Activated CD4-positive, alpha-beta memory T cell treated with anti-CD3 and anti-CD28 coated beads, Interleukin-2, amount 10 ng/mL, durations not matched to agents 7 days and 5 days (primary cell): Measurements from ENCODE around the gene ZSCAN25. TPM values are rescaled to one million over a fixed set of nuclear protein-coding genes. Genes with fewer than 3 reads are reported as not detected.

Source experiments
- CTCF ChIA-PET: fragments of 350-600 bp; sonication (Branson Sonifier 250); formaldehyde crosslinking; loops from one replicate; lab custom pipeline; 2021; ENCODE audit warnings: antibody characterized with exemption, inconsistent platforms; lab: Charles Lee
- POLR2A ChIA-PET: fragments of 350-600 bp; sonication (Branson Sonifier 250); formaldehyde crosslinking; loops from one replicate; lab custom pipeline; 2021; ENCODE audit warnings: antibody characterized with exemption; lab: Charles Lee
- DNase-seq: peaks from one replicate; pipeline ENCODE4 v3.0.0-alpha.2; 2020
- H3K27ac Mint-ChIP-seq: one replicate; pipeline ENCODE4 v1.8.0; 2021; ENCODE audit warnings: mild to moderate bottlenecking, mixed read lengths
- H3K27me3 Mint-ChIP-seq: one replicate; pipeline ENCODE4 v1.8.0; 2021; ENCODE audit warnings: mixed read lengths
- H3K36me3 Mint-ChIP-seq: one replicate; pipeline ENCODE4 v1.8.0; 2021; ENCODE audit warnings: low read depth, mixed read lengths
- H3K4me1 Mint-ChIP-seq: one replicate; pipeline ENCODE4 v1.8.0; 2021; ENCODE audit warnings: mixed read lengths
- H3K4me3 Mint-ChIP-seq: one replicate; pipeline ENCODE4 v1.8.0; 2021; ENCODE audit warnings: mild to moderate bottlenecking, mixed read lengths
- H3K9me3 Mint-ChIP-seq: one replicate; pipeline ENCODE4 v1.8.0; 2021; ENCODE audit warnings: mixed read lengths
- total RNA-seq, 2 experiments: library from RNA; stranded (reverse); gene quantifications; one replicate each; pipeline ENCODE4 v1.2.3, GENCODE V29; 2021

ZSCAN25 gene
- total RNA-seq, 2 experiments from 2014 or later = 27.7 TPM

GRCh38 chr7:99665312-99666012 is 48.7 kb downstream of the ZSCAN25 start:
- CTCF ChIA-PET = no interaction called here
- POLR2A ChIA-PET = no interaction called here
- no peak for DNase-seq
- Mint-ChIP-seq H3K4me3 (no peak overlapping the region), H3K27me3 (no peaks in the 10 kb centered on the region), H3K36me3 (peaks cover 7% of the 10 kb centered on the region), H3K4me1 (no peaks in the 10 kb centered on the region), H3K9me3 (no peaks in the 10 kb centered on the region), H3K27ac (no peak overlapping the region)

GRCh38 chr7:99666013-99666395 is 49.3 kb downstream of the ZSCAN25 start:
- no peaks in the 10 kb centered on the region for H3K27me3 Mint-ChIP-seq
- CTCF ChIA-PET = no interaction called here
- H3K27ac Mint-ChIP-seq = no peak overlapping the region
- POLR2A ChIA-PET = no interaction called here
- no peak for DNase-seq
- H3K4me3 Mint-ChIP-seq = no peak overlapping the region
- no peaks in the 10 kb centered on the region for H3K4me1 Mint-ChIP-seq
- H3K9me3 Mint-ChIP-seq = no peaks in the 10 kb centered on the region
- peaks cover 5% of the 10 kb centered on the region for H3K36me3 Mint-ChIP-seq

DNA sequence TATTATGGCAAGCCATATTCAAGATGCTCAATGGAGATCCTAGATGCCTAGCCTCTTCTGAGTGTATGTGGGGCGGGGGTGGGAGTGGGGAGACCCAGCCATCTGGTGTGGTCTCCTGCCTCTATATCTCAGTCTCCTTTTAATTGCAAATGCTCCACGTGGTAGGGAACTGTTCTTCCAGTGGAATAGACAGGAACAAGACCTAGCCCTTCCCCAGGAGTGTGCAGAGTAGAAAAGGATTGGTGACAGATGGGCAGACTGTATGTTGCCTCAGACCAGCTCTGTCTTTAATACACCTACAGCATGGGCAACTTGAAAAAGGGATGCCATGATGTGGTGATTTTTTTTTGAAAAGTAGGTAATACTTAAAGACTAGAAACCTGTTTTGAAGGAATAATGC is 50.4 kb downstream of the ZSCAN25 start:
- Mint-ChIP-seq H3K4me1 (no peaks in the 10 kb centered on the region), H3K9me3 (no peaks in the 10 kb centered on the region), H3K27ac (no peak overlapping the region), H3K36me3 (peaks cover 5% of the 10 kb centered on the region), H3K4me3 (no peak overlapping the region), H3K27me3 (no peaks in the 10 kb centered on the region)
- POLR2A ChIA-PET = no interaction called here
- CTCF ChIA-PET = no interaction called here
- no peak for DNase-seq

GRCh38 chr7:99668541-99668940 is 51.8 kb downstream of the ZSCAN25 start:
- Mint-ChIP-seq H3K27ac (no peak overlapping the region), H3K4me1 (no peaks in the 10 kb centered on the region), H3K36me3 (peaks cover 5% of the 10 kb centered on the region), H3K9me3 (no peaks in the 10 kb centered on the region), H3K4me3 (no peak overlapping the region), H3K27me3 (no peaks in the 10 kb centered on the region)
- POLR2A ChIA-PET = no interaction called here
- no peak for DNase-seq
- CTCF ChIA-PET = no interaction called here

- ChIA-PET CTCF (no interaction called here), POLR2A (no interaction called here)
- no peaks in the 10 kb centered on the region for H3K9me3 Mint-ChIP-seq
- no peaks in the 10 kb centered on the region for H3K27me3 Mint-ChIP-seq
- no peak overlapping the region for H3K27ac Mint-ChIP-seq
- peaks cover 2% of the 10 kb centered on the region for H3K36me3 Mint-ChIP-seq
- no peak overlapping the region for H3K4me3 Mint-ChIP-seq
- peaks cover 2% of the 10 kb centered on the region for H3K4me1 Mint-ChIP-seq
- DNase-seq = no peak
Measured at GRCh38 chr7:99669782-99670181, 53.0 kb downstream of the ZSCAN25 start.

DNA sequence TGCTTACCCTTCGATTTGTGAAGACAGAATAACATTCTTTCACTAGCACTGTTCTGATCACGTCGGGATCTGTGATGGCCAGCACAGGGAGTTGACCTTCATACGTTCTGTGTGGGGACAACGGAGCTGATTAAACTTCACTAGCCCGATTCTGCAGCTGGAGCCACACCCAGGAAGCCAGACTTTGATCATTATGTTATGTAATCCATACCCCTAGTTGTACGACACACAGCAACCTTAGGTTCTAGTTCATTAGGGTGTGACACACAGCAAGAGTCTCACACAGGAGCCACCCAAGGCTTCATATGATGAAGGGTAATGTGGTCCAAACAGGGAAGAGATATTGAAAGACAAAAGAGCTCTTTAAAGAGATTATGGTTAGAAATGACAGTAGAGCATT is 55.8 kb downstream of the ZSCAN25 start:
- Mint-ChIP-seq H3K36me3 (no peaks in the 10 kb centered on the region), H3K27ac (no peak overlapping the region), H3K4me1 (peaks cover 8% of the 10 kb centered on the region), H3K27me3 (no peaks in the 10 kb centered on the region), H3K4me3 (no peak overlapping the region), H3K9me3 (no peaks in the 10 kb centered on the region)
- POLR2A ChIA-PET = no interaction called here
- no peak for DNase-seq
- CTCF ChIA-PET = no interaction called here

- Mint-ChIP-seq H3K9me3 (no peaks in the 10 kb centered on the region), H3K4me3 (no peak overlapping the region), H3K4me1 (peaks cover 8% of the 10 kb centered on the region), H3K27ac (no peak overlapping the region), H3K36me3 (no peaks in the 10 kb centered on the region), H3K27me3 (no peaks in the 10 kb centered on the region)
- ChIA-PET POLR2A (no interaction called here), CTCF (no interaction called here)
- no peak for DNase-seq
Measured at GRCh38 chr7:99674995-99675742, 58.4 kb downstream of the ZSCAN25 start.

DNA sequence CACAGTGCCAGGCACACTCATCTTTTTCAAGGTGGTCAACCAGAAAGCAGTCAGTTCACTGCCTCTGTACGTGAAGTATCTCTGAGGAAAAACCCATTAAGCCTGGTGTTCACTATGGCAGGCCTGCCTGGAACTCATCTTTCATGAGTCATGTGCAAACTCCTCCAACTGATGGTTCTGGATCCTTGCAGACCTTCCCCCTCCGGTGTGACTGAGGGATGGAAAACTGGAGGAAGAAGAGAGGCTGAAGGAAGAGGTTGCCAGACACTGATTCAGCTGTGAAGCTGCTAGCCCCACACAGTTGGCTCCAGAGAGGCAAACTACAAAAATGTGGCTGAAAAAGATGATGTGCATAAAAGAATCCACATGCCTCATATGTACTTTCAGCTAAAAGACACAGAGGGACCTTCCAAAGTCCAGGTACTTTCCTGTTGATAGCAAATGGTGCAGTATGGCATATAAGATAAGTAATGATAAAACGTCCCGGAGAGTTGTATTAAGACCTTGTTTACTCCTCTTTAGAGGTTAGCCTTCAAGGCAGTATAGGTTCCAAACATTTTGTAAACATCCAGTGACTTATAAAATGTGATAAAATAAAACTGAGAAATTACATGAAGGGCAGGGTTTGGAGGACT is 60.4 kb downstream of the ZSCAN25 start:
- no peaks in the 10 kb centered on the region for H3K27me3 Mint-ChIP-seq
- POLR2A ChIA-PET = no interaction called here
- no peak overlapping the region for H3K27ac Mint-ChIP-seq
- DNase-seq = no peak
- CTCF ChIA-PET = no interaction called here
- H3K4me3 Mint-ChIP-seq = no peak overlapping the region
- peaks cover 8% of the 10 kb centered on the region for H3K4me1 Mint-ChIP-seq
- no peaks in the 10 kb centered on the region for H3K36me3 Mint-ChIP-seq
- H3K9me3 Mint-ChIP-seq = no peaks in the 10 kb centered on the region

DNA sequence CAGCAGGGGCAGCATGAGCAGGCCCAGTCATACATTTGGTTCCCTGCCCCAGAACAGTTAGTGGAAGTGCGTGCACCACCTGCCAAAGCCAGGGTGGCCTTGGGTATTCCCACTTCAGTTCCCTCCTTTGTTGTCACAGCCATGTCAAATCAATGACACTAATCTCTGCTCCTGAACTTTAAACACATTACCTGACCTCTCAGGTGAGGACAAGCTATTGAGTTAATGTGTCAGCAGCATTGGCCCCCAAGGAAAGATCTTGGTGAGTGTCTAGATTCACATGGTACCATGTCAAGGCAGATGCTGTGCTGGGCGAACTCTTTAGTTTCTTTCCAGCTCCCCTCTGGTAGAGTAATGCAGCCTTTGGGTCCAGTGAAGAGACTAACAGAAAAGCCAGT is 60.9 kb downstream of the ZSCAN25 start:
- H3K4me3 Mint-ChIP-seq = no peak overlapping the region
- H3K9me3 Mint-ChIP-seq = no peaks in the 10 kb centered on the region
- no peaks in the 10 kb centered on the region for H3K27me3 Mint-ChIP-seq
- ChIA-PET CTCF (no interaction called here), POLR2A (no interaction called here)
- H3K4me1 Mint-ChIP-seq = peaks cover 8% of the 10 kb centered on the region
- no peak for DNase-seq
- no peak overlapping the region for H3K27ac Mint-ChIP-seq
- H3K36me3 Mint-ChIP-seq = no peaks in the 10 kb centered on the region

DNA sequence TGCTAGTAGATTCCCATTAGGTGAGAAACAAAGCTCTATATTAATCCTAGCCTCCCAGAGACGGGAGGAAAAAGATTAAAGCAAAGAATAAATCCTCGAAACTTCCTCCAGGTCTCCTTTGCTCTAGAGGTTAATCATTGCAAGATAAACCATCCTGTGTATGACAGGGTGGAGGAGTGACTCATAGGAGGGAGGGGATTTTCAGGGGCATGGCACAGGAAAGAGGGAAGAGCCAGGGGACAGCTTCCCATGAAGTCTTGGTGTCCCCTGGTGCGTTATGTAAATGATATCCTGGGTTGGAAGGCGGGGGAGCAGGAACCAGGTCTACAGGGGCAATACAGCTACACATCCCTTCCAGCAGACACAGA is 62.3 kb downstream of the ZSCAN25 start:
- Mint-ChIP-seq H3K36me3 (no peaks in the 10 kb centered on the region), H3K27me3 (no peaks in the 10 kb centered on the region), H3K27ac (no peak overlapping the region), H3K9me3 (peaks cover 2% of the 10 kb centered on the region), H3K4me1 (peaks cover 8% of the 10 kb centered on the region), H3K4me3 (no peak overlapping the region)
- CTCF ChIA-PET = no interaction called here
- POLR2A ChIA-PET = no interaction called here
- no peak for DNase-seq

DNA sequence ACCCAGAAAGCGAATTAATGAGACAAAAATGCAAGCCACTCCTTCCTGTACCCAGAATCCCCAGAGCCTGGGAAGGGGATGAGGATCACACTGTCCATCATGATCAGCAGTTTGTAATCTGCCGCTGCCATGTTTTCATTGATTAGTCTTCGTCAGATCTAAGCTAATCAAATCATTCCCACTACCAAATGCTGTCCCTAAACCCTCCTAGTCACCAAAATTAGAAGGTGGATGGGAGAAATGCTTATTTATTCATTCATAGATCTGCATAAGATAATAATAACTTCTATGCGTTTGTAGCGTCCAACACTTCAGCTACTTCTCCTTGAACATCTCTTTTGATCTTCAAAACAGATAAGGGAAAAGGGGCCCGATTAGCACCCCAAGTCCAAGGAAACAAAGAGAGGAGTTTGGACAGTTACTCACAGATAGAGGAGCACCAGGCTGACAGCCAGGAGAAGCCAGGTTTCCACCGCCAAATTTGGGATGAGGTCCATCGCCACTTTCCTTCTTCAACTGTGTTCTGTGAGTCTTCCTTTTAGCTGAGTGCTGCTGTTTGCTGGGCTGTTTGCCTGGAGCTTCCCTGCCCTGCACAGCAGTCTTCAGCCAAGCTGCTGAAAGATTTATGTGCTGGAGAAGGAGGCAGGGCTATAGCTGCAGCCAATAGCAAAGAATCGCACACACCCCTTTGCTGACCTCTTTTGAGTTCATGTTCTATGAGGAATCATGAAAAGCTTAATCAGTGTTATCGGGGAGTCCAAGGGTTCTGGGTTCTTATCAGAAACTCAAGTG is 62.9 kb downstream of the ZSCAN25 start, which contains the start of gene CYP3A5:
Gene CYP3A5 (minus strand): TSS at position 597 of the 792 bp plus-strand sequence. CDS start 100 bp downstream, at position 497.
- no peak for DNase-seq
- no peaks in the 10 kb centered on the region for H3K27me3 Mint-ChIP-seq
- H3K9me3 Mint-ChIP-seq = peaks cover 2% of the 10 kb centered on the region
- CTCF ChIA-PET = no interaction called here
- no peak within 1 kb of the TSS for H3K27ac Mint-ChIP-seq
- POLR2A ChIA-PET = no interaction called here
- H3K4me1 Mint-ChIP-seq = peaks cover 8% of the 10 kb centered on the region
- H3K4me3 Mint-ChIP-seq = no peak within 1 kb of the TSS
- no peaks in the 10 kb centered on the region for H3K36me3 Mint-ChIP-seq
